Gastrocnemius medialis (tissue), 4 donors: ENCODE measurements around the gene NF2.

Source experiments
- POLR2A ChIP-seq, 2 donors: fragments of 450-650 bp; IDR thresholded peaks; one replicate each; pipeline ENCODE4 v1.6.1; 2017; ENCODE audit warnings: antibody characterized with exemption in 2 of 2, mild to moderate bottlenecking in 2 of 2, moderate library complexity in 2 of 2
- TF ChIP-seq, protein P1 (sequence below), 5 experiments: fragments of 450-650 bp in 3 of 5; fragments of 200-600 bp in 2 of 5; sonication (generic) in 2 of 5; IDR thresholded peaks in 4 of 5; conservative IDR thresholded peaks in 1 of 5; 1 replicate in 4 of 5; 2 replicates in 1 of 5; pipeline ENCODE4 v1.5.1; 2016 to 2019; ENCODE audit warnings: antibody characterized with exemption in 5 of 5, mild to moderate bottlenecking in 3 of 5, moderate library complexity in 3 of 5

DNA sequence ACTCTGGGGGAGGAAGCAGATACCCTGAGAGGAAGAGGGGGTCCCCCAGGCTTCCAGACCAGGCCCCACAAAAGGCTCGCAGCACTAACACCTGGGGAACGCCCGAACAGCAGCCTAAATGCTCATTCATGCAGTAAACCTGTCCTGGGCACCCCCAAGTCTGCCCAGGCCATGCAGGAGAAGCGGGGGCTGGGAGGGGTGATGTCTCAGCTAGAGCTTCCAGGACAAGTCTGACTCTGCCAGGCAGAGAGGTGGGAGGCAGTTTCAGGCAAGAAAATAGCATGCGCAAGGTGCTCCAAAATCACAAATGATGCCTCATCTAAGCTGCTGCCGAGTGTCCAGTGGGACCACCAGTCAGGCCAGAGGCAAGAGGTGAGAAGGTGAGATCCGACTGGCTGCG, 131.0 kb downstream of the NF2 start:
- TF ChIP-seq, protein P1, sequence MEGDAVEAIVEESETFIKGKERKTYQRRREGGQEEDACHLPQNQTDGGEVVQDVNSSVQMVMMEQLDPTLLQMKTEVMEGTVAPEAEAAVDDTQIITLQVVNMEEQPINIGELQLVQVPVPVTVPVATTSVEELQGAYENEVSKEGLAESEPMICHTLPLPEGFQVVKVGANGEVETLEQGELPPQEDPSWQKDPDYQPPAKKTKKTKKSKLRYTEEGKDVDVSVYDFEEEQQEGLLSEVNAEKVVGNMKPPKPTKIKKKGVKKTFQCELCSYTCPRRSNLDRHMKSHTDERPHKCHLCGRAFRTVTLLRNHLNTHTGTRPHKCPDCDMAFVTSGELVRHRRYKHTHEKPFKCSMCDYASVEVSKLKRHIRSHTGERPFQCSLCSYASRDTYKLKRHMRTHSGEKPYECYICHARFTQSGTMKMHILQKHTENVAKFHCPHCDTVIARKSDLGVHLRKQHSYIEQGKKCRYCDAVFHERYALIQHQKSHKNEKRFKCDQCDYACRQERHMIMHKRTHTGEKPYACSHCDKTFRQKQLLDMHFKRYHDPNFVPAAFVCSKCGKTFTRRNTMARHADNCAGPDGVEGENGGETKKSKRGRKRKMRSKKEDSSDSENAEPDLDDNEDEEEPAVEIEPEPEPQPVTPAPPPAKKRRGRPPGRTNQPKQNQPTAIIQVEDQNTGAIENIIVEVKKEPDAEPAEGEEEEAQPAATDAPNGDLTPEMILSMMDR (IDR thresholded peaks at IDR 0.05 in 4 of 5, conservative IDR thresholded peaks at IDR 0.05 in 1 of 5): no peak
- no peak for TF ChIP-seq POLR2A (IDR thresholded peaks at IDR 0.05)
